Neuronal stem cell (in vitro differentiated cells): Measurements from ENCODE around the gene SRSF4.

ENCODE experiments used
- DNase-seq: peaks from one replicate; pipeline ENCODE4 v3.0.0-alpha.2; 2013; ENCODE audit warnings: low spot score
- H2AFZ ChIP-seq: one replicate; pipeline ENCODE4 v1.6.1; 2013; ENCODE audit warnings: mild to moderate bottlenecking, low read length, inconsistent platforms
- H2AK5ac ChIP-seq: 2 replicates; pipeline ENCODE4 v1.6.1; 2013; ENCODE audit warnings: low read depth, mild to moderate bottlenecking, inconsistent platforms, low read length, moderate library complexity, mixed read lengths
- H2BK120ac ChIP-seq: 2 replicates; pipeline ENCODE4 v1.6.1; 2013; ENCODE audit warnings: low read depth, mild to moderate bottlenecking, inconsistent platforms, low read length, moderate library complexity, mixed read lengths
- H2BK12ac ChIP-seq: one replicate; pipeline ENCODE4 v1.6.1; 2013; ENCODE audit warnings: low read length, inconsistent platforms
- H2BK15ac ChIP-seq: 2 replicates; pipeline ENCODE4 v1.6.1; 2013; ENCODE audit warnings: mild to moderate bottlenecking, low read length, inconsistent platforms, mixed read lengths
- H2BK5ac ChIP-seq: one replicate; pipeline ENCODE4 v1.6.1; 2013; ENCODE audit warnings: inconsistent platforms, mild to moderate bottlenecking, low read length, moderate library complexity
- H3K14ac ChIP-seq: one replicate; pipeline ENCODE4 v1.6.1; 2013; ENCODE audit warnings: low read length, inconsistent platforms
- H3K18ac ChIP-seq: 2 replicates; pipeline ENCODE4 v1.6.1; 2013; ENCODE audit warnings: low read length, inconsistent platforms
- H3K23ac ChIP-seq: 2 replicates; pipeline ENCODE4 v1.6.1; 2013; ENCODE audit warnings: low read depth, mild to moderate bottlenecking, mixed read lengths, low read length, inconsistent platforms; ENCODE audit not compliant: poor library complexity
- H3K27ac ChIP-seq: replicated peaks from 3 replicates; pipeline ENCODE4 v1.5.1; 2013; ENCODE audit warnings: low read length, inconsistent platforms
- H3K27me3 ChIP-seq, 3 experiments: 2 replicates each; pipeline ENCODE4 v1.6.1; 2013; ENCODE audit warnings: low read length in 3 of 3, mild to moderate bottlenecking in 2 of 3, inconsistent platforms in 1 of 3, low read depth in 1 of 3, mixed read lengths in 1 of 3, moderate library complexity in 1 of 3; ENCODE audit not compliant: control insufficient read depth in 3 of 3, insufficient read depth in 3 of 3
- H3K36me3 ChIP-seq, 2 donors: replicated peaks in 1 of 2; 2 replicates each; pipeline ENCODE4 v1.6.1; 2013; ENCODE audit warnings: low read length in 2 of 2; ENCODE audit not compliant: control insufficient read depth in 2 of 2, insufficient read depth in 2 of 2
- H3K4ac ChIP-seq: 2 replicates; pipeline ENCODE4 v1.6.1; 2013; ENCODE audit warnings: inconsistent platforms, mild to moderate bottlenecking, low read length, moderate library complexity
- H3K4me1 ChIP-seq, 2 donors: 1 replicate in 1 of 2; 2 replicates in 1 of 2; pipeline ENCODE4 v1.6.1; 2013; ENCODE audit warnings: low read length in 2 of 2, low read depth in 1 of 2; ENCODE audit not compliant: control insufficient read depth in 2 of 2, insufficient read depth in 1 of 2
- H3K4me2 ChIP-seq: one replicate; pipeline ENCODE4 v1.6.1; 2013; ENCODE audit warnings: mild to moderate bottlenecking, low read length, inconsistent platforms; ENCODE audit not compliant: insufficient read depth, poor library complexity, severe bottlenecking
- H3K4me3 ChIP-seq, 2 donors: 2 replicates each; pipeline ENCODE4 v1.5.1; 2013; ENCODE audit warnings: low read length in 2 of 2, mild to moderate bottlenecking in 2 of 2, inconsistent platforms in 1 of 2, moderate library complexity in 1 of 2
- H3K79me1 ChIP-seq: one replicate; pipeline ENCODE4 v1.6.1; 2013; ENCODE audit warnings: low read depth, mild to moderate bottlenecking, inconsistent platforms, low read length, moderate library complexity
- H3K9ac ChIP-seq: one replicate; pipeline ENCODE4 v1.6.1; 2013; ENCODE audit warnings: mild to moderate bottlenecking, low read depth, low read length, inconsistent platforms; ENCODE audit not compliant: poor library complexity
- H3K9me3 ChIP-seq, 2 donors: replicated peaks in 1 of 2; 2 replicates each; pipeline versions ENCODE3 to v1.6.1; 2013; ENCODE audit warnings: low read length in 2 of 2, mild to moderate bottlenecking in 2 of 2, inconsistent platforms in 1 of 2, low read depth in 1 of 2, mixed read lengths in 1 of 2, moderate library complexity in 1 of 2; ENCODE audit not compliant: control insufficient read depth in 2 of 2, insufficient read depth in 1 of 2
- H4K8ac ChIP-seq: one replicate; pipeline ENCODE4 v1.6.1; 2013; ENCODE audit warnings: low read depth, mild to moderate bottlenecking, inconsistent platforms, low read length, moderate library complexity
- H4K91ac ChIP-seq: one replicate; pipeline ENCODE4 v1.6.1; 2013; ENCODE audit warnings: low read length, low read depth, mild to moderate bottlenecking, inconsistent platforms; ENCODE audit not compliant: poor library complexity
- WGBS, 2 donors: extraction: QIAGEN DNeasy Blood & Tissue Kit; methylation state at CpG; one replicate each; pipeline ENCODE4 v1.1.7; 2013; ENCODE audit warnings: missing lambda C conversion rate in 2 of 2, mixed read lengths in 1 of 2; ENCODE audit not compliant: insufficient read length in 2 of 2, insufficient replicate concordance in 1 of 2; ENCODE audit errors: extremely low coverage in 2 of 2; 5-methylcytosine and 5-hydroxymethylcytosine counted together

The SRSF4 gene

DNA sequence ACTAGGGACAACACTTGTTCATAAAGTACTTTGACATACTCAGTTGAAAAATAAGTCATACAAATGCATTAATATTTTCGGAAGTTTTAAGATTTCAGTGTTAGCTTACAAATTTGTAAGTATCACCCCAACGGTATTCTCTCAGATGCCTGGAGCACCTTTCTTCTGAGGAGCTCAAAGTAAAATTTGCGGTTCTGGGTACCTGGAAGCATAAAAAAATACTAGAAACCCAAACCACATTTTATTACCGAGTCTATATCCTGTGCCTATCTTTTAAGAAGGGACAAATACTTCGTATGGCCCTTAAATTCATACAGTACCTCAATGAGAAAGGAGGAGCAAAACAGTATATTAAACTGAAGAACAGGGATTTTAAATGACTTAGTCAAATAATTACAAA, 10.2 kb downstream of the SRSF4 start:
- H2BK15ac ChIP-seq, result no peak overlapping the region
- H3K18ac ChIP-seq, result no peak overlapping the region
- H3K27ac ChIP-seq, result no peak overlapping the region
- H4K8ac ChIP-seq, result no peak overlapping the region
- no peak overlapping the region for H3K4me3 ChIP-seq
- no peak overlapping the region for H2BK120ac ChIP-seq
- H3K79me1 ChIP-seq, result no peaks in the 10 kb centered on the region
- H2BK12ac ChIP-seq, result no peak overlapping the region
- no peaks in the 10 kb centered on the region for H3K27me3 ChIP-seq
- H3K4me2 ChIP-seq, result no peak overlapping the region
- H3K36me3 ChIP-seq, result peaks cover 2 to 86% of the 10 kb centered on the region in 2 donors
- H2AFZ ChIP-seq, result no peak overlapping the region
- H2AK5ac ChIP-seq, result no peak overlapping the region
- no peak overlapping the region for H3K23ac ChIP-seq
- H4K91ac ChIP-seq, result no peak overlapping the region
- H3K9ac ChIP-seq, result no peak overlapping the region
- peaks cover 0 to 8% of the 10 kb centered on the region in 2 donors for H3K9me3 ChIP-seq
- no peaks in the 10 kb centered on the region for H3K4me1 ChIP-seq
- WGBS, 2 donors, result no CpG with 5 or more reads among the region's 5 CpGs
- H2BK5ac ChIP-seq, result no peak overlapping the region
- no peak for DNase-seq
- H3K4ac ChIP-seq, result no peak overlapping the region
- no peak overlapping the region for H3K14ac ChIP-seq

DNA sequence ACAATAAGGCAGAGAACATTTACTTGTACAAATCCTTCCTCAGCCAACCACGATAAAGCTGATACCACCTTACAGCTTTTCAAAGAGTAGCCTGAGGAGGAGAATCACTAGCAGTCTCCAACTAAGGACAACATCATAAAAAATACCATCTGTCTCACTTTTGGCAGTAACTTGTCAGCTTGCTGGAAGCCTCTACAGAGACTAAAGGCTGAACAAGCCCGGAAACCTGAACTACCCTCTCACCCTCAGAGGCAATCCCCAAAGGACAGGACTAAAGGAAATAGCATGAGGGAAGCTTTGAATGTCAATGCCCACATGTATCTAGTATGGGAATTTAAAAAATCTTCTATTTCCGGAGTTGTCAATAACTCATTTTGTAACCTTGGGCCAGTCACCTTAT, 10.6 kb downstream of the SRSF4 start:
- Histone ChIP-seq H3K14ac (no peak overlapping the region), H3K4me2 (no peak overlapping the region), H3K27ac (no peak overlapping the region), H3K23ac (no peak overlapping the region), H3K9ac (no peak overlapping the region), H2AFZ (no peak overlapping the region), H3K27me3 (no peaks in the 10 kb centered on the region), H2AK5ac (no peak overlapping the region), H3K4me1 (peaks cover 0 to 1% of the 10 kb centered on the region in 2 donors), H3K36me3 (peaks cover 4 to 86% of the 10 kb centered on the region in 2 donors), H2BK120ac (no peak overlapping the region), H3K18ac (no peak overlapping the region), H4K8ac (no peak overlapping the region), H3K4ac (no peak overlapping the region), H3K9me3 (peaks cover 0 to 4% of the 10 kb centered on the region in 2 donors), H3K4me3 (no peak overlapping the region), H3K79me1 (no peaks in the 10 kb centered on the region), H4K91ac (no peak overlapping the region), H2BK15ac (no peak overlapping the region), H2BK12ac (no peak overlapping the region), H2BK5ac (no peak overlapping the region)
- DNase-seq, result no peak
- WGBS, 2 donors, result no CpG with 5 or more reads among the region's 3 CpGs

DNA sequence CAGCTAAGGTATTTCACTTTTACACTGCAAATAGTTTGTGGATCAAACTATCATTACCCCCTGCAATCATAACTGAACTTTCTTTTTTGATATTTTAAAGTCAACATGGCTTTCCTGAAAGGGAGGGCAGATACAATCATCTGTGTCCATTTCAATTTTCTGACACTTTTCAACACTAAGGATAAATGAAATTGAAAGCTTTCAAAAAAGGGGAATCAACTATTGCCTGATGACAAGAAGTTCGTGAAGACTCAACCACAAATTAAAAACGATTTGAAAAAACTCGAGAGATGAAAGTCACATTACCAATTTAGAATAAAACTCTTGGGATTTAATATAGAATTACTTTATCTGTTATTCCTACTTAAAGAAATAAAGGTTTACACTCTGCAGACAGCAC, 11.7 kb downstream of the SRSF4 start:
- no peak overlapping the region for H3K14ac ChIP-seq
- H3K9ac ChIP-seq, result no peak overlapping the region
- H3K4me2 ChIP-seq, result no peak overlapping the region
- no peak overlapping the region for H3K23ac ChIP-seq
- peaks cover 5 to 12% of the 10 kb centered on the region in 2 donors for H3K4me1 ChIP-seq
- H2BK15ac ChIP-seq, result no peak overlapping the region
- DNase-seq, result no peak
- H3K27ac ChIP-seq, result no peak overlapping the region
- no peak overlapping the region for H2BK5ac ChIP-seq
- no peak overlapping the region for H2AK5ac ChIP-seq
- peaks cover 7 to 92% of the 10 kb centered on the region in 2 donors for H3K36me3 ChIP-seq
- no CpG with 5 or more reads among the region's 3 CpGs for WGBS, 2 donors
- H4K91ac ChIP-seq, result no peak overlapping the region
- H2BK120ac ChIP-seq, result no peak overlapping the region
- H3K9me3 ChIP-seq, result peaks cover 0 to 2% of the 10 kb centered on the region in 2 donors
- H3K18ac ChIP-seq, result no peak overlapping the region
- H3K27me3 ChIP-seq, result no peaks in the 10 kb centered on the region
- H2AFZ ChIP-seq, result no peak overlapping the region
- no peaks in the 10 kb centered on the region for H3K79me1 ChIP-seq
- no peak overlapping the region for H2BK12ac ChIP-seq
- no peak overlapping the region for H3K4ac ChIP-seq
- H3K4me3 ChIP-seq, result no peak overlapping the region
- H4K8ac ChIP-seq, result no peak overlapping the region

DNA sequence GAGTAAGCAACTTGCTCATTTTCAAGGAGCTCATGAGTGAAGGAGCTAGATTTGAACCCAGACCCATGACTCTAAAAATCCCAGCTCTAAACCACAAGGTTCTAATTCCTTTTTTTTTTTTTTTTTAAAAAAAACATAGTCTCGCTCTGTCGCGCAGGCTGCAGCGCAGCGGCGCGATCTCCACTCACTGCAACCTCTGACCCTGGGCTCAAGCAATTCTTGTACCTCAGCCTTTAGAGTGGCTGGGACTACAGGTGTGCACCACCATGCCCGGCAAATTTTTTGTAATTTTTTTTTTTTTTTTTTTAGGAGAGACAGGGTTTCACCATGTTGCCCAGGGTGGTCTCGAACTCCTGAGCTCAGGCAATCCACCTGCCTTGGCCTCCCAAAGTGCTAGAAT, 13.8 kb downstream of the SRSF4 start:
- Histone ChIP-seq H3K4me1 (peaks cover 5 to 25% of the 10 kb centered on the region in 2 donors), H3K4me3 (no peak overlapping the region), H3K27me3 (no peaks in the 10 kb centered on the region), H2BK5ac (no peak overlapping the region), H4K91ac (no peak overlapping the region), H4K8ac (no peak overlapping the region), H2BK15ac (no peak overlapping the region), H3K36me3 (peaks cover 7 to 89% of the 10 kb centered on the region in 2 donors), H3K27ac (no peak overlapping the region), H2AFZ (no peak overlapping the region), H3K9ac (no peak overlapping the region), H3K4me2 (no peak overlapping the region), H2BK120ac (no peak overlapping the region), H3K14ac (no peak overlapping the region), H3K4ac (no peak overlapping the region), H3K79me1 (no peaks in the 10 kb centered on the region), H3K18ac (no peak overlapping the region), H3K9me3 (no peaks in the 10 kb centered on the region), H2AK5ac (no peak overlapping the region), H3K23ac (no peak overlapping the region), H2BK12ac (no peak overlapping the region)
- WGBS, 2 donors, result no CpG with 5 or more reads among the region's 9 CpGs
- no peak for DNase-seq
